HG03432 (cell line): ENCODE data around the gene PCDHB3.
"Not testable (repeated sequence)": the region's sequence is repeated elsewhere in the genome, so short reads cannot be mapped to it uniquely, and the experiment has no call there.

ENCODE experiments used
- ATAC-seq: cut with Tn5 transposase; IDR thresholded peaks from one replicate; pipeline ENCODE4 v1.9.1; 2021; ENCODE audit warnings: mild to moderate bottlenecking, moderate library complexity; ENCODE audit not compliant: unreplicated experiment

The PCDHB3 gene

DNA sequence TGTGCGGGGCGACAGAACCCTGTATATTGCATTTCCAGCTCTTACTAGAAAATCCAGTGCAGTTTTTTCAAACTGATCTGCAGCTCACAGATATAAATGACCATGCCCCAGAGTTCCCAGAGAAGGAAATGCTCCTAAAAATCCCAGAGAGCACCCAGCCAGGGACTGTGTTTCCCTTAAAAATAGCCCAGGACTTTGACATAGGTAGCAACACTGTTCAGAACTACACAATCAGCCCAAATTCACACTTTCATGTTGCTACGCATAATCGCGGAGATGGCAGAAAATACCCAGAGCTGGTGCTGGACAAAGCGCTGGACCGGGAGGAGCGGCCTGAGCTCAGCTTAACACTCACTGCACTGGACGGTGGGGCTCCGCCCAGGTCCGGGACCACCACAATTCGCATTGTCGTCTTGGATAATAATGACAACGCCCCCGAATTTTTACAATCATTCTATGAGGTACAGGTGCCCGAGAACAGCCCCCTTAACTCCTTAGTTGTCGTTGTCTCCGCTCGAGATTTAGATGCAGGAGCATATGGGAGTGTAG lies 35.5 kb downstream of the PCDHB3 start:
- no peak for ATAC-seq

- not testable (repeated sequence) for ATAC-seq
These were observed 37.1 kb downstream of the PCDHB3 start for GRCh38 chr5:141137346-141137745.

DNA sequence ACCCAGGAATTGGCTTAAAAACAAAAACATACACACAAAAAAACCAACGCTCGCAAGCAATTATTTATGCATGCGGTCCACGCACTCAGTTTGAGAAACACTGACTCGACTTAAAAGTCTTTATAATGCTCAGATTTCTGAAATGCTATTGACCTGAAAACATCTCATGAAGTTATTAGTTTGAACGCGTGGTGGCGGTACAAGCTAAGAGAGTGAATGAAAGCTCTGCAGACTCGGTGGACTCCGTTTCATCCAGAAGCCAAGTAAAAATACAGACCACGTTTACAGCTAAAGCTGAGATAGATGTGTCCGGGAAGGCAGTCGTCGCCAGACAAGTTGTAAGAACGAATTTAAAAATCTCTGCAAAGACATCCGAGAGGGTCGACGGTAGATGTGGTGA lies 49.5 kb downstream of the PCDHB3 start, which contains the start of gene PCDHB6:
Gene PCDHB6 (plus strand): TSS at position 246 of the 400 bp plus-strand sequence. CDS start 201 bp downstream, outside the sequence.
- ATAC-seq: no peak

DNA sequence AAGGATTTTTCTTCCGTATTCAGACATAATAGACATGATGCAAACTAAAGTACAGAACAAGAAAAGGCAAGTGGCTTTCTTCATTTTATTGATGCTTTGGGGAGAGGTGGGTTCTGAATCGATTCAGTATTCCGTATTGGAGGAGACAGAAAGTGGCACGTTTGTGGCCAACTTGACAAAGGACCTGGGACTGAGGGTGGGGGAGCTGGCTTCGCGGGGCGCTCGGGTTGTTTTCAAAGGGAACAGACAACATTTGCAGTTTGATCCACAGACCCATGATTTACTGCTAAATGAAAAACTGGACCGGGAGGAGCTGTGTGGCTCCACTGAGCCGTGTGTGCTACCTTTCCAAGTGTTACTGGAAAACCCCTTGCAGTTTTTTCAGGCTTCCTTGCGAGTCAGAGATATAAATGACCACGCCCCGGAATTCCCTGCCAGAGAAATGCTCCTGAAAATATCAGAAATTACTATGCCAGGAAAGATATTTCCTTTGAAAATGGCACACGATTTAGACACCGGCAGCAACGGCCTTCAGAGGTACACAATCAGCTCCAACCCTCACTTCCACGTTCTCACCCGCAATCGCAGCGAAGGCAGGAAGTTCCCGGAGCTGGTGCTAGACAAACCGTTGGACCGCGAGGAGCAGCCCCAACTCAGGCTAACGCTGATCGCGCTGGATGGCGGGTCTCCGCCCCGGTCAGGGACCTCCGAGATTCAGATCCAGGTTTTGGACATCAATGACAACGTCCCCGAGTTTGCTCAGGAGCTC lies 50.1 kb downstream of the PCDHB3 start:
- no peak for ATAC-seq

DNA sequence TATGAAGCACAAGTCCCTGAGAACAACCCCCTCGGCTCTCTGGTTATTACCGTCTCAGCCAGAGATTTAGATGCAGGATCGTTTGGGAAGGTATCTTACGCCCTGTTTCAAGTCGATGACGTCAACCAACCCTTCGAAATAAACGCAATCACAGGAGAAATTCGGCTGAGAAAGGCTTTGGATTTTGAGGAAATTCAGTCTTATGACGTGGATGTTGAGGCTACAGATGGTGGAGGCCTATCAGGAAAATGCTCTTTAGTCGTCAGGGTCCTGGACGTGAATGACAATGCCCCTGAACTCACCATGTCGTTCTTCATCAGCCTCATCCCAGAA lies 50.7 kb downstream of the PCDHB3 start:
- no peak for ATAC-seq

GRCh38 chr5:141151632-141152031 lies 51.4 kb downstream of the PCDHB3 start:
- ATAC-seq: not testable (repeated sequence)

DNA sequence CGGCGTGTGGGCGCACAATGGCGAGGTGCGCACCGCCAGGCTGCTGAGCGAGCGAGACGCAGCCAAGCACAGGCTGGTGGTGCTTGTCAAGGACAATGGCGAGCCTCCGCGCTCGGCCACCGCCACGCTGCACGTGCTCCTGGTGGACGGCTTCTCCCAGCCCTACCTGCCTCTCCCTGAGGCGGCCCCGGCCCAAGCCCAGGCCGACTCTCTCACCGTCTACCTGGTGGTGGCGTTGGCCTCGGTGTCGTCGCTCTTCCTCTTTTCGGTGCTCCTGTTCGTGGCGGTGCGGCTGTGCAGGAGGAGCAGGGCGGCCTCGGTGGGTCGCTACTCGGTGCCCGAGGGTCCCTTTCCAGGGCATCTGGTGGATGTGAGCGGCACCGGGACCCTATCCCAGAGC lies 51.8 kb downstream of the PCDHB3 start:
- ATAC-seq: not testable (repeated sequence)
